ENCODE measurements around the gene TSHR. TPM values are rescaled to one million over a fixed set of nuclear protein-coding genes. Genes with fewer than 3 reads are reported as not detected.

TSHR gene
- total RNA-seq, 2 experiments from 2014 or later: 4.9 to 40.0 TPM

- no TSS peak for BruUV-seq (replicated peaks)
- ChIA-PET POLR2A (interaction anchor here (0.6 to 3.0 kb wide), 7 partner anchors 8 to 558 kb away, joined by 3 to 20 read pairs (median 3); no protein-coding TSS in a partner anchor), CTCF (ENCODE audit: unreplicated experiment) (interaction anchor here (0.6 kb wide), 1 partner anchor 430 kb away, joined by 3 read pairs; no protein-coding TSS in a partner anchor)
- H3K4me2 ChIP-seq (ENCODE audit: low read length): peak overlapping the region; percentile 63
- H3K79me2 ChIP-seq (ENCODE audit: insufficient read depth, low read depth, low read length): no peaks in the 10 kb centered on the region
- DNase-seq (ENCODE audit: low spot score): no peak
- H3K9me2 ChIP-seq (ENCODE audit: insufficient read depth, low read length): no peaks in the 10 kb centered on the region
- peak overlapping the region; percentile 6; the same call in 1 of the 2 replicates for H2AFZ ChIP-seq (ENCODE audit: low read length)
- H3K4me3 ChIP-seq (ENCODE audit: low read depth, low read length, poor library complexity, severe bottlenecking): peak overlapping the region; percentile 38
- TF ChIP-seq, protein P1, sequence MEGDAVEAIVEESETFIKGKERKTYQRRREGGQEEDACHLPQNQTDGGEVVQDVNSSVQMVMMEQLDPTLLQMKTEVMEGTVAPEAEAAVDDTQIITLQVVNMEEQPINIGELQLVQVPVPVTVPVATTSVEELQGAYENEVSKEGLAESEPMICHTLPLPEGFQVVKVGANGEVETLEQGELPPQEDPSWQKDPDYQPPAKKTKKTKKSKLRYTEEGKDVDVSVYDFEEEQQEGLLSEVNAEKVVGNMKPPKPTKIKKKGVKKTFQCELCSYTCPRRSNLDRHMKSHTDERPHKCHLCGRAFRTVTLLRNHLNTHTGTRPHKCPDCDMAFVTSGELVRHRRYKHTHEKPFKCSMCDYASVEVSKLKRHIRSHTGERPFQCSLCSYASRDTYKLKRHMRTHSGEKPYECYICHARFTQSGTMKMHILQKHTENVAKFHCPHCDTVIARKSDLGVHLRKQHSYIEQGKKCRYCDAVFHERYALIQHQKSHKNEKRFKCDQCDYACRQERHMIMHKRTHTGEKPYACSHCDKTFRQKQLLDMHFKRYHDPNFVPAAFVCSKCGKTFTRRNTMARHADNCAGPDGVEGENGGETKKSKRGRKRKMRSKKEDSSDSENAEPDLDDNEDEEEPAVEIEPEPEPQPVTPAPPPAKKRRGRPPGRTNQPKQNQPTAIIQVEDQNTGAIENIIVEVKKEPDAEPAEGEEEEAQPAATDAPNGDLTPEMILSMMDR (conservative IDR thresholded peaks at IDR 0.05; ENCODE audit: low read length): no peak
- no peak for TF ChIP-seq EZH2phosphoT487 (IDR thresholded peaks at IDR 0.05; ENCODE audit: borderline replicate concordance, low read depth, low read length)
- H3K4me1 ChIP-seq (ENCODE audit: insufficient read depth, low read length, poor library complexity, severe bottlenecking): peaks cover 61% of the 10 kb centered on the region
- no peaks in the 10 kb centered on the region for H3K9me3 ChIP-seq (ENCODE audit: low read length)
- intact Hi-C loops (cut with micrococcal nuclease; ENCODE audit: unreplicated experiment): loop anchor here (5.0 kb wide), 1 partner anchor 300 kb away; no protein-coding TSS in a partner anchor
- H3K36me3 ChIP-seq (ENCODE audit: insufficient read depth, low read length): peaks cover 27% of the 10 kb centered on the region
- H3K27ac ChIP-seq (ENCODE audit: low read depth, low read length, poor library complexity, severe bottlenecking): peak overlapping the region; percentile 37
- no peaks in the 10 kb centered on the region for H4K20me1 ChIP-seq (ENCODE audit: insufficient read depth, low read length)
Observed at GRCh38 chr14:81172353-81172752, 216.9 kb downstream of the TSHR start.

DNA sequence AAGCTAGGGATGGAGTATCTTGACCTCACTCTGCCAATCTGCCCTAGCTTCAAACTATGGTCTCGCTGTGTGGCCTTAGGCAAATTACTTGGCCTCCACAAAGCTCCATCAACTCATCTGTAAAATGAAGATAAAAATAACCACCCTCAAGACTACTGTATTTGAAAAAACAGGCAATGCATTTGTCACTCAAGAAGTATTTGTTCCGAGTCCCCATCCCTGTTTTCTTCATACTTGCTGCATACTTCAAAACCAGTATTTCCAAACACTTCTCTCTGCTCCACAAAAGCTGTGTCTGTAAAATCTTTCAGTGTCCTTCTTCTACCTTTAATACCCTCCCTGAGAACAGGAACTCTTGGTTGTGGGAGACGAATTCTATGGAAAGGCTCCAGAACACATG lies 217.5 kb downstream of the TSHR start:
- POLR2A ChIA-PET: interaction anchor here (1.0 to 1.4 kb wide), 4 partner anchors 11 to 195 kb away, joined by 3 to 5 read pairs (median 4); no protein-coding TSS in a partner anchor
- peaks cover 32% of the 10 kb centered on the region for H3K36me3 ChIP-seq (ENCODE audit: insufficient read depth, low read length)
- H3K4me1 ChIP-seq (ENCODE audit: insufficient read depth, low read length, poor library complexity, severe bottlenecking): peaks cover 66% of the 10 kb centered on the region
- TF ChIP-seq EZH2phosphoT487 (IDR thresholded peaks at IDR 0.05; ENCODE audit: borderline replicate concordance, low read depth, low read length): no peak
- TF ChIP-seq, protein P1 (conservative IDR thresholded peaks at IDR 0.05; ENCODE audit: low read length): no peak
- DNase-seq (ENCODE audit: low spot score): peak; percentile 18
- no TSS peak for BruUV-seq (replicated peaks)
- peak overlapping the region; percentile 6; the same call in 1 of the 2 replicates for H2AFZ ChIP-seq (ENCODE audit: low read length)
- intact Hi-C loops (cut with micrococcal nuclease; ENCODE audit: unreplicated experiment): loop anchor here (5.0 kb wide), 1 partner anchor 299 kb away; no protein-coding TSS in a partner anchor
- peak overlapping the region; percentile 63 for H3K4me2 ChIP-seq (ENCODE audit: low read length)
- H4K20me1 ChIP-seq (ENCODE audit: insufficient read depth, low read length): no peaks in the 10 kb centered on the region
- CTCF ChIA-PET (ENCODE audit: unreplicated experiment): no interaction called here
- no peaks in the 10 kb centered on the region for H3K9me3 ChIP-seq (ENCODE audit: low read length)
- H3K9me2 ChIP-seq (ENCODE audit: insufficient read depth, low read length): no peaks in the 10 kb centered on the region
- H3K4me3 ChIP-seq (ENCODE audit: low read depth, low read length, poor library complexity, severe bottlenecking): peak overlapping the region; percentile 38
- H3K79me2 ChIP-seq (ENCODE audit: insufficient read depth, low read depth, low read length): no peaks in the 10 kb centered on the region
- peak overlapping the region; percentile 37 for H3K27ac ChIP-seq (ENCODE audit: low read depth, low read length, poor library complexity, severe bottlenecking)

DNA sequence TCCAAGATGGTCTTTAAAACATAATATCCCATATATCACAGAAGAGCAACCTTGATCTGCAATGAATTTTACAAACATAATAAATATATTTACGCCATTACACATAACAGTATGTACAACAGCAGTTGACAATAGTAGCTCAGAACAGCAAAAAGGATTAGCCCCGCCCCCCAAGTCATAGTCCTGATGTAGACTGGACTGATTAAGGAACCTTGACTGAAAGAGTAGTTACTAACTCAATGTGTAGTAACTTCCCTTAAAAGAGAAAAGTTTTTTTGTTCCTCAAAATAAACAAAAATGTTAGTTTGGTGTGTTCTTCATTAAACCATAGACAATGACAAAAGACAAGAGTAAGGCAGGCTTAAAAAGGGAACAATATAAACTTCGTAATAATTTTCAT lies 220.8 kb downstream of the TSHR start:
- ChIA-PET POLR2A (interaction anchor here (0.6 to 0.9 kb wide), 3 partner anchors 16 to 42 kb away, joined by 3 read pairs; no protein-coding TSS in a partner anchor), CTCF (ENCODE audit: unreplicated experiment) (no interaction called here)
- no peaks in the 10 kb centered on the region for H3K9me3 ChIP-seq (ENCODE audit: low read length)
- no peaks in the 10 kb centered on the region for H3K9me2 ChIP-seq (ENCODE audit: insufficient read depth, low read length)
- H3K79me2 ChIP-seq (ENCODE audit: insufficient read depth, low read depth, low read length): peaks cover 12% of the 10 kb centered on the region; the same call in 1 of the 2 replicates
- TF ChIP-seq, protein P1 (conservative IDR thresholded peaks at IDR 0.05; ENCODE audit: low read length): no peak
- TF ChIP-seq EZH2phosphoT487 (IDR thresholded peaks at IDR 0.05; ENCODE audit: borderline replicate concordance, low read depth, low read length): no peak
- H3K4me1 ChIP-seq (ENCODE audit: insufficient read depth, low read length, poor library complexity, severe bottlenecking): peaks cover 69% of the 10 kb centered on the region
- no peaks in the 10 kb centered on the region for H4K20me1 ChIP-seq (ENCODE audit: insufficient read depth, low read length)
- H3K4me3 ChIP-seq (ENCODE audit: low read depth, low read length, poor library complexity, severe bottlenecking): no peak overlapping the region
- H3K36me3 ChIP-seq (ENCODE audit: insufficient read depth, low read length): peaks cover 65% of the 10 kb centered on the region
- intact Hi-C loops (cut with micrococcal nuclease; ENCODE audit: unreplicated experiment): no loop called here
- H2AFZ ChIP-seq (ENCODE audit: low read length): no peak overlapping the region
- no peak overlapping the region for H3K27ac ChIP-seq (ENCODE audit: low read depth, low read length, poor library complexity, severe bottlenecking)
- peak; percentile 12 for DNase-seq (ENCODE audit: low spot score)
- no TSS peak for BruUV-seq (replicated peaks)
- no peak overlapping the region for H3K4me2 ChIP-seq (ENCODE audit: low read length)

All from OCI-LY7 (cell line).